ENCODE data around the gene HKDC1.

HKDC1 gene

GRCh38 chr10:69179743-69180524, 40.2 kb upstream of the HKDC1 start, which contains the start of gene SUPV3L1 (continued):
- TF ChIP-seq MEIS1 (CRISPR knock-in tag; IDR thresholded peaks at IDR 0.05; ENCODE audit: borderline replicate concordance) (no peak), ZNF677 (tag by site-specific recombination; IDR thresholded peaks at IDR 0.05) (no peak), ZNF280C (tag by site-specific recombination; IDR thresholded peaks at IDR 0.05) (no peak), KLF1 (tag by site-specific recombination; IDR thresholded peaks at IDR 0.05) (no peak), ZNF16 (tag by site-specific recombination; IDR thresholded peaks at IDR 0.05; ENCODE audit: low read depth) (0 out of 2 replicates have a peak, but pooled peaks have one; percentile 15), ZNF350 (tag by site-specific recombination; IDR thresholded peaks at IDR 0.05) (no peak), ZNF302 (tag by site-specific recombination; IDR thresholded peaks at IDR 0.05; ENCODE audit: low read depth) (no peak), ZNF248 (tag by site-specific recombination; IDR thresholded peaks at IDR 0.05) (no peak), GLIS1 (tag by site-specific recombination; IDR thresholded peaks at IDR 0.05) (no peak), ZNF416 (tag by site-specific recombination; IDR thresholded peaks at IDR 0.05) (no peak), TRIM28 (IDR thresholded peaks at IDR 0.05; ENCODE audit: borderline replicate concordance, low read length) (peak; percentile 69; the same call in 1 of the 2 replicates), ELK4 (IDR thresholded peaks at IDR 0.05; ENCODE audit: borderline replicate concordance, low read depth, low read length) (no peak), ZNF366 (tag by site-specific recombination; conservative IDR thresholded peaks at IDR 0.05) (peak; percentile 23; the same call in 1 of the 2 replicates), ZBTB1 (tag by site-specific recombination; IDR thresholded peaks at IDR 0.05) (no peak), ZNF473 (tag by site-specific recombination; IDR thresholded peaks at IDR 0.05) (no peak), ZNF114 (tag by site-specific recombination; IDR thresholded peaks at IDR 0.05) (no peak), ZNF747 (tag by site-specific recombination; IDR thresholded peaks at IDR 0.05) (no peak), ZNF26 (tag by site-specific recombination; IDR thresholded peaks at IDR 0.05) (no peak), ZBTB21 (tag by site-specific recombination; IDR thresholded peaks at IDR 0.05) (peak; percentile 77; the same call in 1 of the 2 replicates), ZNF664 (tag by site-specific recombination; IDR thresholded peaks at IDR 0.05) (no peak), KLF9 (tag by site-specific recombination; IDR thresholded peaks at IDR 0.05; ENCODE audit: low read depth) (0 out of 2 replicates have a peak, but pooled peaks have one; percentile 27), ZXDB (tag by site-specific recombination; IDR thresholded peaks at IDR 0.05) (peak; percentile 90), ZNF274 (IDR thresholded peaks at IDR 0.05; ENCODE audit: low read length) (no peak), ZNF274 (tag by site-specific recombination; IDR thresholded peaks at IDR 0.05; ENCODE audit: borderline replicate concordance) (no peak), SP3 (tag by site-specific recombination; IDR thresholded peaks at IDR 0.05) (peak; percentile 73), ZNF426 (tag by site-specific recombination; IDR thresholded peaks at IDR 0.05) (no peak), SCRT2 (tag by site-specific recombination; IDR thresholded peaks at IDR 0.05) (0 out of 2 replicates have a peak, but pooled peaks have one; percentile 32), ZNF292 (tag by site-specific recombination; IDR thresholded peaks at IDR 0.05; ENCODE audit: borderline replicate concordance, low read depth) (no peak), YY2 (tag by site-specific recombination; IDR thresholded peaks at IDR 0.05) (peak; percentile 69; the same call in 1 of the 2 replicates), ZNF174 (tag by site-specific recombination; IDR thresholded peaks at IDR 0.05) (no peak), OSR2 (tag by site-specific recombination; IDR thresholded peaks at IDR 0.05) (peak; percentile 36; the same call in 1 of the 2 replicates)
- TF ChIP-seq, protein P1, sequence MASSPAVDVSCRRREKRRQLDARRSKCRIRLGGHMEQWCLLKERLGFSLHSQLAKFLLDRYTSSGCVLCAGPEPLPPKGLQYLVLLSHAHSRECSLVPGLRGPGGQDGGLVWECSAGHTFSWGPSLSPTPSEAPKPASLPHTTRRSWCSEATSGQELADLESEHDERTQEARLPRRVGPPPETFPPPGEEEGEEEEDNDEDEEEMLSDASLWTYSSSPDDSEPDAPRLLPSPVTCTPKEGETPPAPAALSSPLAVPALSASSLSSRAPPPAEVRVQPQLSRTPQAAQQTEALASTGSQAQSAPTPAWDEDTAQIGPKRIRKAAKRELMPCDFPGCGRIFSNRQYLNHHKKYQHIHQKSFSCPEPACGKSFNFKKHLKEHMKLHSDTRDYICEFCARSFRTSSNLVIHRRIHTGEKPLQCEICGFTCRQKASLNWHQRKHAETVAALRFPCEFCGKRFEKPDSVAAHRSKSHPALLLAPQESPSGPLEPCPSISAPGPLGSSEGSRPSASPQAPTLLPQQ (tag by site-specific recombination; IDR thresholded peaks at IDR 0.05): peak; percentile 69; the same call in 1 of the 2 replicates
- TF ChIP-seq, protein P2, sequence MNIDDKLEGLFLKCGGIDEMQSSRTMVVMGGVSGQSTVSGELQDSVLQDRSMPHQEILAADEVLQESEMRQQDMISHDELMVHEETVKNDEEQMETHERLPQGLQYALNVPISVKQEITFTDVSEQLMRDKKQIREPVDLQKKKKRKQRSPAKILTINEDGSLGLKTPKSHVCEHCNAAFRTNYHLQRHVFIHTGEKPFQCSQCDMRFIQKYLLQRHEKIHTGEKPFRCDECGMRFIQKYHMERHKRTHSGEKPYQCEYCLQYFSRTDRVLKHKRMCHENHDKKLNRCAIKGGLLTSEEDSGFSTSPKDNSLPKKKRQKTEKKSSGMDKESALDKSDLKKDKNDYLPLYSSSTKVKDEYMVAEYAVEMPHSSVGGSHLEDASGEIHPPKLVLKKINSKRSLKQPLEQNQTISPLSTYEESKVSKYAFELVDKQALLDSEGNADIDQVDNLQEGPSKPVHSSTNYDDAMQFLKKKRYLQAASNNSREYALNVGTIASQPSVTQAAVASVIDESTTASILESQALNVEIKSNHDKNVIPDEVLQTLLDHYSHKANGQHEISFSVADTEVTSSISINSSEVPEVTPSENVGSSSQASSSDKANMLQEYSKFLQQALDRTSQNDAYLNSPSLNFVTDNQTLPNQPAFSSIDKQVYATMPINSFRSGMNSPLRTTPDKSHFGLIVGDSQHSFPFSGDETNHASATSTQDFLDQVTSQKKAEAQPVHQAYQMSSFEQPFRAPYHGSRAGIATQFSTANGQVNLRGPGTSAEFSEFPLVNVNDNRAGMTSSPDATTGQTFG (tag by site-specific recombination; IDR thresholded peaks at IDR 0.05; ENCODE audit: borderline replicate concordance): no peak
